HCT116 (cell line): ENCODE measurements around the gene MUSK. TPM values are rescaled to one million over a fixed set of nuclear protein-coding genes. Genes with fewer than 3 reads are reported as not detected.
"Not testable (repeated sequence)": the region's sequence is repeated elsewhere in the genome, so short reads cannot be mapped to it uniquely, and the experiment has no call there.

ENCODE experiments used
- ATAC-seq: fragments of 200-7000 bp; cut with Tn5 transposase; 2 replicates; pipeline ENCODE4 v1.9.1; 2020; ENCODE audit warnings: mild to moderate bottlenecking, moderate library complexity
- BruUV-seq: library from RNA; stranded (reverse); fragments of 400-500 nt; replicated peaks from 2 replicates; lab custom pipeline; 2021; lab: Mats Ljungman, UMichigan
- CTCF ChIA-PET: fragments of 300-600 bp; sonication (Branson Sonifier 250); formaldehyde crosslinking; loops from one replicate; lab custom pipeline; 2021; ENCODE audit warnings: antibody characterized with exemption; lab: Charles Lee
- POLR2A ChIA-PET: fragments of 300-600, 350-600 bp; sonication (Branson Sonifier 250); formaldehyde crosslinking; loops from one replicate; lab custom pipeline; 2021; ENCODE audit warnings: antibody characterized with exemption; lab: Charles Lee
- RAD21 ChIA-PET, 2 experiments: fragments of 300-600 bp; sonication (Branson Sonifier 250); formaldehyde crosslinking; loops; one replicate each; lab custom pipeline; 2023; ENCODE audit warnings: low total read pairs in 2 of 2; ENCODE audit not compliant: uncharacterized antibody in 2 of 2, unreplicated experiment in 2 of 2, low non-redundant PET in 1 of 2; lab: Charles Lee
- DNase-seq: peaks from one replicate; pipeline ENCODE4 v3.0.0-alpha.2; 2010; ENCODE audit warnings: low read depth, low spot score
- H2AFZ ChIP-seq: fragments of 200-600 bp; shearing (Covaris generic), sonication (generic); 2 replicates; pipeline ENCODE4 v1.6.1; 2017; ENCODE audit warnings: low read depth, mixed run types, mixed read lengths, antibody characterized with exemption, low read length; ENCODE audit not compliant: poor library complexity, severe bottlenecking
- H3K27ac ChIP-seq: 2 replicates; pipeline ENCODE4 v1.5.1; 2012; ENCODE audit warnings: low read depth, low read length
- H3K27me3 ChIP-seq: fragments of 200-600 bp; sonication (generic); 2 replicates; pipeline ENCODE4 v1.6.1; 2016; ENCODE audit warnings: mixed run types, low read length, mixed read lengths; ENCODE audit not compliant: insufficient read depth
- H3K36me3 ChIP-seq, 2 experiments: fragments of 200-500 bp in 1 of 2; fragments of 200-600 bp in 1 of 2; sonication (Bioruptor generic) in 1 of 2; sonication (generic) in 1 of 2; 2 replicates each; pipeline versions ENCODE4 v1.5.1 to v1.6.1; 2014 to 2016; ENCODE audit warnings: low read length in 2 of 2, inconsistent platforms in 1 of 2, mixed read lengths in 1 of 2, mixed run types in 1 of 2; ENCODE audit not compliant: insufficient read depth in 2 of 2, control insufficient read depth in 1 of 2
- H3K4me1 ChIP-seq, 2 experiments: fragments of 200-600 bp in 1 of 2; sonication (generic) in 1 of 2; 2 replicates each; pipeline versions ENCODE4 v1.5.1 to v1.6.1; 2012 to 2017; ENCODE audit warnings: low read length in 2 of 2, inconsistent platforms in 1 of 2, mild to moderate bottlenecking in 1 of 2, mixed read lengths in 1 of 2, mixed run types in 1 of 2, moderate library complexity in 1 of 2; ENCODE audit not compliant: insufficient read depth in 2 of 2, control insufficient read depth in 1 of 2
- H3K4me2 ChIP-seq: fragments of 200-600 bp; sonication (generic); 2 replicates; pipeline ENCODE4 v1.6.1; 2017; ENCODE audit warnings: mixed run types, low read length, mixed read lengths
- H3K4me3 ChIP-seq, 2 experiments: fragments of 200-600 bp in 1 of 2; sonication (generic) in 1 of 2; replicated peaks in 1 of 2; 2 replicates each; pipeline ENCODE4 v1.5.1; 2011 to 2016; ENCODE audit warnings: low read length in 2 of 2, control low read depth in 1 of 2, low read depth in 1 of 2, mild to moderate bottlenecking in 1 of 2, mixed read lengths in 1 of 2, mixed run types in 1 of 2
- H3K79me2 ChIP-seq: fragments of 200-600 bp; sonication (generic); 2 replicates; pipeline ENCODE4 v1.6.1; 2017; ENCODE audit warnings: mild to moderate bottlenecking, mixed run types, low read length, moderate library complexity, mixed read lengths; ENCODE audit not compliant: insufficient read depth
- H3K9ac ChIP-seq: fragments of 200-600 bp; sonication (generic); 2 replicates; pipeline ENCODE4 v1.6.1; 2016; ENCODE audit warnings: low read length, mixed read lengths
- H3K9me2 ChIP-seq: fragments of 200-600 bp; sonication (generic), shearing (Covaris generic); 2 replicates; pipeline ENCODE4 v1.6.1; 2017; ENCODE audit warnings: mixed run types, mild to moderate bottlenecking, moderate library complexity; ENCODE audit not compliant: insufficient read depth
- H3K9me3 ChIP-seq, 2 experiments: fragments of 200-500 bp in 1 of 2; fragments of 200-600 bp in 1 of 2; sonication (Bioruptor generic) in 1 of 2; sonication (generic) in 1 of 2; 2 replicates each; pipeline ENCODE4 v1.6.1; 2014 to 2017; ENCODE audit warnings: low read length in 2 of 2, mixed read lengths in 2 of 2, inconsistent platforms in 1 of 2, low read depth in 1 of 2, mild to moderate bottlenecking in 1 of 2, mixed run types in 1 of 2, moderate library complexity in 1 of 2; ENCODE audit not compliant: control insufficient read depth in 1 of 2, insufficient read depth in 1 of 2
- H4K20me1 ChIP-seq: fragments of 200-600 bp; sonication (generic), shearing (Covaris generic); 2 replicates; pipeline ENCODE4 v1.6.1; 2017; ENCODE audit warnings: mixed run types, mild to moderate bottlenecking, moderate library complexity; ENCODE audit not compliant: insufficient read depth
- CBX3 ChIP-seq: IDR thresholded peaks from 2 replicates; pipeline ENCODE4 v1.6.1; 2012; ENCODE audit warnings: low read depth
- CEBPB ChIP-seq: IDR thresholded peaks from 2 replicates; pipeline ENCODE4 v1.6.1; 2012; ENCODE audit warnings: low read depth
- ELF1 ChIP-seq: IDR thresholded peaks from 2 replicates; pipeline ENCODE4 v1.6.1; 2012; ENCODE audit warnings: low read depth, borderline replicate concordance
- JUND ChIP-seq: IDR thresholded peaks from 2 replicates; pipeline ENCODE4 v1.6.1; 2012
- MAX ChIP-seq: IDR thresholded peaks from 2 replicates; pipeline ENCODE4 v1.6.1; 2012
- POLR2AphosphoS5 ChIP-seq: IDR thresholded peaks from 2 replicates; pipeline ENCODE4 v1.6.1; 2011; ENCODE audit warnings: mild to moderate bottlenecking, low read depth, low read length, moderate library complexity
- RAD21 ChIP-seq: IDR thresholded peaks from 2 replicates; pipeline ENCODE4 v1.6.1; 2012; ENCODE audit warnings: low read depth, mild to moderate bottlenecking
- intact Hi-C: fragments of 100-400 bp; cut with micrococcal nuclease; formaldehyde crosslinking; loops from 2 replicates; pipeline ENCODE4 v1.10.0; 2022
- total RNA-seq: library from RNA; stranded (reverse); gene quantifications from one replicate; pipeline ENCODE4 v1.2.1, GENCODE V29; 2021; ENCODE audit not compliant: unreplicated experiment
- TF ChIP-seq, protein P1 (sequence below): IDR thresholded peaks from 2 replicates; pipeline ENCODE4 v1.6.1; 2012
- TF ChIP-seq, protein P2 (sequence below), 3 experiments: fragments of 200-600 bp in 1 of 3; sonication (generic) in 1 of 3; IDR thresholded peaks in 2 of 3; conservative IDR thresholded peaks in 1 of 3; 2 replicates each; pipeline ENCODE4 v1.5.1; 2012 to 2017; ENCODE audit warnings: low read depth in 2 of 3, low read length in 2 of 3, antibody characterized with exemption in 1 of 3, borderline replicate concordance in 1 of 3, control low read depth in 1 of 3, mild to moderate bottlenecking in 1 of 3, mixed read lengths in 1 of 3, mixed run types in 1 of 3, moderate library complexity in 1 of 3; ENCODE audit not compliant: insufficient read depth in 1 of 3

The MUSK gene
- total RNA-seq, 1 experiment from 2014 or later = not detected

GRCh38 chr9:110825950-110826349 is 157.4 kb downstream of the MUSK start:
- TF ChIP-seq CBX3 (no peak), MAX (no peak), ELF1 (no peak), CEBPB (no peak), POLR2AphosphoS5 (no peak), JUND (no peak), RAD21 (no peak)
- TF ChIP-seq, protein P1, sequence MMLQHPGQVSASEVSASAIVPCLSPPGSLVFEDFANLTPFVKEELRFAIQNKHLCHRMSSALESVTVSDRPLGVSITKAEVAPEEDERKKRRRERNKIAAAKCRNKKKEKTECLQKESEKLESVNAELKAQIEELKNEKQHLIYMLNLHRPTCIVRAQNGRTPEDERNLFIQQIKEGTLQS = no peak
- TF ChIP-seq, protein P2, sequence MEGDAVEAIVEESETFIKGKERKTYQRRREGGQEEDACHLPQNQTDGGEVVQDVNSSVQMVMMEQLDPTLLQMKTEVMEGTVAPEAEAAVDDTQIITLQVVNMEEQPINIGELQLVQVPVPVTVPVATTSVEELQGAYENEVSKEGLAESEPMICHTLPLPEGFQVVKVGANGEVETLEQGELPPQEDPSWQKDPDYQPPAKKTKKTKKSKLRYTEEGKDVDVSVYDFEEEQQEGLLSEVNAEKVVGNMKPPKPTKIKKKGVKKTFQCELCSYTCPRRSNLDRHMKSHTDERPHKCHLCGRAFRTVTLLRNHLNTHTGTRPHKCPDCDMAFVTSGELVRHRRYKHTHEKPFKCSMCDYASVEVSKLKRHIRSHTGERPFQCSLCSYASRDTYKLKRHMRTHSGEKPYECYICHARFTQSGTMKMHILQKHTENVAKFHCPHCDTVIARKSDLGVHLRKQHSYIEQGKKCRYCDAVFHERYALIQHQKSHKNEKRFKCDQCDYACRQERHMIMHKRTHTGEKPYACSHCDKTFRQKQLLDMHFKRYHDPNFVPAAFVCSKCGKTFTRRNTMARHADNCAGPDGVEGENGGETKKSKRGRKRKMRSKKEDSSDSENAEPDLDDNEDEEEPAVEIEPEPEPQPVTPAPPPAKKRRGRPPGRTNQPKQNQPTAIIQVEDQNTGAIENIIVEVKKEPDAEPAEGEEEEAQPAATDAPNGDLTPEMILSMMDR (IDR thresholded peaks at IDR 0.05 in 2 of 3, conservative IDR thresholded peaks at IDR 0.05 in 1 of 3; ENCODE audit: borderline replicate concordance in 1 of 3, insufficient read depth in 1 of 3, low read depth in 2 of 3, low read length in 2 of 3) = no peak

DNA sequence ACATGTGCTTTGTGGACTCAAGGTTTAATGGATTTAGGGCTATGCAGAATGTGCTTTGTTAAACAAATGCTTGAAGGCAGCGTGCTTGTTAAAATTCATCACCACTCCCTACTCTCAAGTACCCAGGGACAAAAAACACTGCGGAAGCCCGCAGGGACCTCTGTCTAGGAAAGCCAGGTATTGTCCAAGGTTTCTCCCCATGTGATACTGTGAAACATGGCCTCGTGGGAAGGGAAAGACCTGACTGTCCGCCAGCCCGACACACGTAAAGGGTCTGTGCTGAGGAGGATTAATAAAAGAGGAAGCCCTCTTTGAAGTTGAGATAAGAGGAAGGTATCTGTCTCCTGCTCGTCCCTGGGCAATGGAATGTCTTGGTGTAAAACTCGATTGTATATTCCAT is 157.8 kb downstream of the MUSK start:
- POLR2A ChIA-PET, H3K27ac ChIP-seq, H4K20me1 ChIP-seq, H3K27me3 ChIP-seq, H3K9ac ChIP-seq, intact Hi-C loops, RAD21 ChIA-PET, H3K9me2 ChIP-seq, DNase-seq, BruUV-seq, H3K4me3 ChIP-seq, H3K36me3 ChIP-seq, H3K9me3 ChIP-seq, H3K4me1 ChIP-seq, H2AFZ ChIP-seq, H3K4me2 ChIP-seq, H3K79me2 ChIP-seq, ATAC-seq, CTCF ChIA-PET: not testable (repeated sequence)

More at GRCh38 chr9:110825950-110826349, 157.4 kb downstream of the MUSK start:
- H3K79me2 ChIP-seq = no peaks in the 10 kb centered on the region
- POLR2A ChIA-PET = no interaction called here
- intact Hi-C loops = no loop called here
- no peaks in the 10 kb centered on the region for H3K36me3 ChIP-seq
- DNase-seq (no peak), ATAC-seq (no peak)
- no peak overlapping the region for H3K9ac ChIP-seq
- H3K9me3 ChIP-seq = no peaks in the 10 kb centered on the region
- H3K9me2 ChIP-seq = no peaks in the 10 kb centered on the region
- H2AFZ ChIP-seq = no peak overlapping the region
- no peak overlapping the region for H3K27ac ChIP-seq
- H3K4me3 ChIP-seq = no peak overlapping the region
- no peak overlapping the region for H3K4me2 ChIP-seq
- CTCF ChIA-PET = no interaction called here
- H3K4me1 ChIP-seq = no peaks in the 10 kb centered on the region
- no peaks in the 10 kb centered on the region for H4K20me1 ChIP-seq
- BruUV-seq = no TSS peak
- H3K27me3 ChIP-seq = no peaks in the 10 kb centered on the region
- RAD21 ChIA-PET = no interaction called here
